GM18519 (cell line): Measurements from ENCODE around the gene SHLD2.
"Not testable (repeated sequence)": the region's sequence is repeated elsewhere in the genome, so short reads cannot be mapped to it uniquely, and the experiment has no call there.

ENCODE experiments used
- ATAC-seq: cut with Tn5 transposase; IDR thresholded peaks from one replicate; pipeline ENCODE4 v1.9.1; 2021; ENCODE audit warnings: mild to moderate bottlenecking, moderate library complexity; ENCODE audit not compliant: unreplicated experiment, low FRiP score

Gene SHLD2

GRCh38 chr10:87204801-87205200 lies 109.8 kb downstream of the SHLD2 start:
- not testable (repeated sequence) for ATAC-seq

- ATAC-seq, result not testable (repeated sequence)
Measured at GRCh38 chr10:87206922-87207321, 111.9 kb downstream of the SHLD2 start.

- not testable (repeated sequence) for ATAC-seq
Measured at GRCh38 chr10:87210309-87210708, 115.3 kb downstream of the SHLD2 start.

GRCh38 chr10:87211848-87212247 lies 116.8 kb downstream of the SHLD2 start:
- not testable (repeated sequence) for ATAC-seq

GRCh38 chr10:87213150-87213765 lies 118.3 kb downstream of the SHLD2 start:
- not testable (repeated sequence) for ATAC-seq

GRCh38 chr10:87213806-87214205 lies 118.8 kb downstream of the SHLD2 start:
- not testable (repeated sequence) for ATAC-seq

- not testable (repeated sequence) for ATAC-seq
Measured at GRCh38 chr10:87216120-87216519, 121.1 kb downstream of the SHLD2 start.

- not testable (repeated sequence) for ATAC-seq
Measured at GRCh38 chr10:87219370-87219769, 124.4 kb downstream of the SHLD2 start.

- not testable (repeated sequence) for ATAC-seq
Measured at GRCh38 chr10:87222789-87223188, 127.8 kb downstream of the SHLD2 start.

GRCh38 chr10:87225148-87225547 lies 130.1 kb downstream of the SHLD2 start, which contains the start of gene NUTM2A:
NUTM2A (plus strand) TSS chr10:87225448; CDS start chr10:87225831, 383 bp downstream.
- ATAC-seq, result not testable (repeated sequence)

GRCh38 chr10:87228247-87228646 lies 133.2 kb downstream of the SHLD2 start:
- not testable (repeated sequence) for ATAC-seq

GRCh38 chr10:87229211-87229610 lies 134.2 kb downstream of the SHLD2 start:
- not testable (repeated sequence) for ATAC-seq

- ATAC-seq, result not testable (repeated sequence)
Measured at GRCh38 chr10:87234854-87235253, 139.8 kb downstream of the SHLD2 start.

- ATAC-seq, result not testable (repeated sequence)
Measured at GRCh38 chr10:87237244-87237643, 142.2 kb downstream of the SHLD2 start.

GRCh38 chr10:87239346-87239808 lies 144.4 kb downstream of the SHLD2 start:
- not testable (repeated sequence) for ATAC-seq
